ENCODE measurements around the gene TTC7B.

- TF ChIP-seq CTCF (IDR thresholded peaks at IDR 0.05) (no peak), EZH2 (IDR thresholded peaks at IDR 0.05; ENCODE audit: borderline replicate concordance, insufficient read depth, low read depth, low read length, poor library complexity, severe bottlenecking) (no peak)
These were observed 41.9 kb downstream of the TTC7B start for GRCh38 chr14:90774316-90774715.
